GM12878 (cell line): ENCODE results near the gene TOMT. TPM values are rescaled to one million over a fixed set of nuclear protein-coding genes. Genes with fewer than 3 reads are reported as not detected.

Source experiments
- ATAC-seq: fragments of 200-7000 bp; cut with Tn5 transposase; 3 replicates; pipeline ENCODE4 v1.9.1; 2020; ENCODE audit warnings: mild to moderate bottlenecking, moderate library complexity
- BruUV-seq: library from RNA; stranded (reverse); fragments of 400-500 nt; replicated peaks from 2 replicates; lab custom pipeline; 2021; lab: Mats Ljungman, UMichigan
- CTCF ChIA-PET: fragments of 300-600 bp; sonication (Branson Sonifier 250); formaldehyde crosslinking; extraction: SDS; loops from one replicate; lab custom pipeline; 2021; ENCODE audit warnings: inconsistent platforms; lab: Yijun Ruan, JAX
- POLR2A ChIA-PET: fragments of 350-600 bp; formaldehyde crosslinking; extraction: SDS; loops from one replicate; lab custom pipeline; 2021; ENCODE audit warnings: inconsistent platforms; lab: Charles Lee
- RAD21 ChIA-PET: fragments of 300-600 bp; sonication (Branson Sonifier 250); formaldehyde crosslinking; loops from one replicate; lab custom pipeline; 2023; ENCODE audit warnings: antibody characterized with exemption; ENCODE audit not compliant: unreplicated experiment; lab: Charles Lee
- SMC1A ChIA-PET: fragments of 300-600 bp; sonication (Branson Sonifier 250); formaldehyde crosslinking; loops from one replicate; lab custom pipeline; 2023; ENCODE audit not compliant: unreplicated experiment, uncharacterized antibody; lab: Charles Lee
- DNase-seq: peaks from one replicate; pipeline ENCODE4 v3.0.0-alpha.2; 2011; ENCODE audit warnings: low read depth, low spot score
- FAIRE-seq: peaks from 3 replicates; lab custom pipeline; 2011; peaks lifted over from hg19 to GRCh38; lab: Jason Lieb, UNC
- H2AFZ ChIP-seq: 2 replicates; pipeline ENCODE4 v1.6.0; 2011; ENCODE audit warnings: low read depth, low read length, control low read depth; ENCODE audit not compliant: control insufficient read depth
- H3K27ac ChIP-seq: 2 replicates; pipeline ENCODE4 v1.5.1; 2011; ENCODE audit warnings: control low read depth; ENCODE audit not compliant: control insufficient read depth, insufficient read depth
- H3K27me3 ChIP-seq, 2 experiments: replicated peaks in 1 of 2; 2 replicates each; pipeline versions ENCODE4 v1.6.0 to v1.6.1; 2011; ENCODE audit warnings: low read length in 1 of 2; ENCODE audit not compliant: control insufficient read depth in 2 of 2, insufficient read depth in 2 of 2
- H3K36me3 ChIP-seq, 2 experiments: 2 replicates each; pipeline ENCODE4 v1.5.1; 2011; ENCODE audit warnings: low read length in 1 of 2; ENCODE audit not compliant: control insufficient read depth in 2 of 2, insufficient read depth in 2 of 2
- H3K4me1 ChIP-seq: 2 replicates; pipeline ENCODE4 v1.6.1; 2011; ENCODE audit warnings: mild to moderate bottlenecking, low read length, moderate library complexity, mixed read lengths; ENCODE audit not compliant: control insufficient read depth, insufficient read depth
- H3K4me2 ChIP-seq: 2 replicates; pipeline ENCODE4 v1.6.0; 2011; ENCODE audit warnings: control low read depth; ENCODE audit not compliant: control insufficient read depth, insufficient read depth
- H3K4me3 ChIP-seq: fragments of 200-600 bp; sonication (generic); 2 replicates; pipeline ENCODE4 v1.5.1; 2016
- H3K79me2 ChIP-seq: 2 replicates; pipeline ENCODE4 v1.6.0; 2011; ENCODE audit warnings: low read length; ENCODE audit not compliant: control insufficient read depth, insufficient read depth
- H3K9ac ChIP-seq: 2 replicates; pipeline ENCODE4 v1.8.0; 2011; ENCODE audit warnings: low read length, control low read depth, mixed read lengths; ENCODE audit not compliant: control insufficient read depth, insufficient read depth
- H3K9me3 ChIP-seq: replicated peaks from 3 replicates; pipeline ENCODE4 v1.5.1; 2011; ENCODE audit warnings: mild to moderate bottlenecking, low read length; ENCODE audit not compliant: control insufficient read depth, insufficient read depth
- H4K20me1 ChIP-seq: 2 replicates; pipeline ENCODE4 v1.6.0; 2011; ENCODE audit not compliant: control insufficient read depth, insufficient read depth
- ATF7 ChIP-seq: fragments of 450-650 bp; IDR thresholded peaks from 2 replicates; pipeline ENCODE4 v1.6.1; 2016; ENCODE audit warnings: low read depth, mild to moderate bottlenecking
- DPF2 ChIP-seq: fragments of 450-650 bp; IDR thresholded peaks from 2 replicates; pipeline ENCODE4 v1.6.1; 2017; ENCODE audit warnings: mild to moderate bottlenecking
- ESRRA ChIP-seq: IDR thresholded peaks from 2 replicates; pipeline ENCODE4 v1.6.1; 2012; ENCODE audit warnings: mild to moderate bottlenecking, low read length, improper control_type of control experiment
- HDAC6 ChIP-seq: fragments of 200-600 bp; sonication (generic); IDR thresholded peaks from one replicate; pipeline ENCODE4 v1.8.0; 2017; ENCODE audit warnings: antibody characterized with exemption; ENCODE audit not compliant: unreplicated experiment
- HDGF ChIP-seq: fragments of 450-650 bp; IDR thresholded peaks from 2 replicates; pipeline ENCODE4 v1.6.1; 2016; ENCODE audit warnings: antibody characterized with exemption
- KDM1A ChIP-seq: fragments of 200-600 bp; sonication (generic); IDR thresholded peaks from 2 replicates; pipeline ENCODE4 v1.6.1; 2016; ENCODE audit warnings: borderline replicate concordance
- RBBP5 ChIP-seq: fragments of 200-600 bp; sonication (generic); conservative IDR thresholded peaks from 2 replicates; pipeline ENCODE4 v1.6.1; 2016
- SMC3 ChIP-seq: IDR thresholded peaks from 2 replicates; pipeline ENCODE4 v1.6.1; 2011; ENCODE audit warnings: low read length, improper control_type of control experiment, borderline replicate concordance
- SRF ChIP-seq, 2 experiments: IDR thresholded peaks; 2 replicates each; pipeline ENCODE4 v1.6.1; 2011; ENCODE audit warnings: low read depth in 2 of 2, low read length in 2 of 2, mild to moderate bottlenecking in 1 of 2, moderate library complexity in 1 of 2
- STAT3 ChIP-seq: IDR thresholded peaks from 2 replicates; pipeline ENCODE4 v1.6.1; 2011; ENCODE audit warnings: low read depth, low read length, improper control_type of control experiment
- TAF1 ChIP-seq: IDR thresholded peaks from 2 replicates; pipeline ENCODE4 v1.6.1; 2011; ENCODE audit warnings: mild to moderate bottlenecking, low read depth, low read length, borderline replicate concordance
- YY1 ChIP-seq: IDR thresholded peaks from 2 replicates; pipeline ENCODE4 v1.6.1; 2011; ENCODE audit warnings: low read depth, mild to moderate bottlenecking, low read length
- WGBS: methylation state at CpG from one replicate; pipeline ENCODE4 v1.1.6; 2016; ENCODE audit warnings: low lambda C conversion rate; ENCODE audit not compliant: insufficient replicate concordance, insufficient coverage; ENCODE audit errors: missing lambda C conversion rate; 5-methylcytosine and 5-hydroxymethylcytosine counted together
- in situ Hi-C: fragments of 300-500 bp; cut with MboI; formaldehyde crosslinking; loops from 9 replicates; pipeline ENCODE4 v1.14.3; 2018; ENCODE audit warnings: mixed read lengths
- intact Hi-C: fragments of 100-400 bp; cut with micrococcal nuclease; formaldehyde crosslinking; loops from one replicate; pipeline ENCODE4 v1.14.2; 2022; ENCODE audit not compliant: unreplicated experiment
- polyA plus RNA-seq, 11 experiments: library from polyadenylated mRNA; depleted of rRNA in 4 of 11; unstranded in 6 of 11; stranded (reverse) in 5 of 11; fragments of >200 nt; fragmentation: Nextera tagmentation in 4 of 11; fragmentation: Illumina TruSeq in 1 of 11; extraction: Ambion mirVana in 4 of 11; extraction: Trizol in 1 of 11; gene quantifications; 1 replicate in 1 of 11; 2 replicates in 10 of 11; pipeline versions ENCODE4 v1.2.1 to v1.2.3, GENCODE V29; 2011 to 2016; ENCODE audit warnings: inconsistent platforms in 2 of 11, missing spikeins in 2 of 11, low read depth in 1 of 11
- total RNA-seq, 4 experiments: library from RNA; depleted of rRNA in 3 of 4; stranded (reverse); fragments of >200 nt in 3 of 4; fragmentation: Illumina TruSeq in 1 of 4; extraction: Trizol in 1 of 4; gene quantifications; 2 replicates each; pipeline versions ENCODE4 v1.2.1 to v1.2.3, GENCODE V29; 2013 to 2021
- TF ChIP-seq, protein P1 (sequence below): IDR thresholded peaks from 2 replicates; pipeline ENCODE4 v1.6.1; 2012; ENCODE audit warnings: low read depth, low read length, improper control_type of control experiment
- TF ChIP-seq, protein P2 (sequence below): fragments of 450-650 bp; formaldehyde crosslinking; IDR thresholded peaks from 2 replicates; pipeline ENCODE4 v1.4.0; 2022; ENCODE audit warnings: mild to moderate bottlenecking, moderate library complexity
- TF ChIP-seq, protein P3 (sequence below): IDR thresholded peaks from 2 replicates; pipeline ENCODE4 v1.6.1; 2011; ENCODE audit warnings: mild to moderate bottlenecking, low read depth, low read length, moderate library complexity; ENCODE audit not compliant: insufficient replicate concordance
- TF ChIP-seq, protein P4 (sequence below): IDR thresholded peaks from 2 replicates; pipeline ENCODE4 v1.6.1; 2011; ENCODE audit warnings: low read depth, low read length, improper control_type of control experiment, borderline replicate concordance

Gene TOMT
- total and polyA plus RNA-seq, 10 of the 15 experiments (the other 5 are each of a cell fraction or from before 2014, with no cell fraction given), result not detected

DNA sequence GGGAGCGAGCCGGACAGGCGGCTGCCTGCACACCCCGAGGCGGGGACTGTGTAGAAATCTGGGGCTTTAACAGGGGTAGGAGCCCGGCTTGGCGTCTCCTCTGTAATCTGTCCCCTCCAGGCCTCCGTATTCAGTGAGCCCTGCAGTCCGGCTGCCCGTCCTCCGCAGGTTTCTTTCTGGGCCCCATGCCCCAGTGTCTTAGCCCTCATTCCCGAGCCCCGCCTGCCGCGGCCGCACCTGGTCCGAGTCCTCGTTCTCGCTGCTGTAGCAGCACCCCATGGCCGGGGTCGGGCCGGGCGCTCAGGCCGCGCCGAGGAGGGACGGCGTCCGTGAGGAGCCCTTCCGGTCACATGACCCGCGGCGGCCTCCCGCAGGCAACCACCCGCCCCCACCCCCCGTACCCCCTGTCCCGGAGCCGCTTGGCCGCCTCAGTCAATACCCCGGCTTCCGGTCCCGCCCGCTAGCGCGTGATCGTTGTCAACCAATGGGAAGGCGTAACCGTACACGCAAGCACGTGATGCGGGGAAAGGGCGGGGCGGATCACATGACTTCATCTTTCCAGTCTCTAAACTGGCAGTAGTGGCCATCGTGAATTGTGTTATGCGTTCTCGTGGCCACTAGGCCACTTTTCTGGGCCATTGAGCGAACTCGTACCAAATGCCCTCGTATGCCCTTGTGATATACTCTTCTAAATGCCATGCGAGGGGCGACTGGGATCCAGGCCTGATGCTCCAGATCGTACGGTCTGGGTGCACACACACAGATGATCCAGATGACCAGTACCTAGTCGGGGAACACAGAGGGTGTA, 2.6 kb upstream of the TOMT start, which contains the start of gene LAMTOR1:
Gene LAMTOR1, minus strand, starts transcription at position 352 of the 808 bp plus-strand sequence. Its CDS starts 73 bp downstream, at position 279.
- H3K4me3 ChIP-seq, result peak within 1 kb of the TSS; percentile 94
- SMC1A ChIA-PET, result interaction anchor here (1.1 to 14.0 kb wide), 5 partner anchors 8 to 328 kb away, joined by 3 to 245 read pairs (median 11); no protein-coding TSS in a partner anchor
- FAIRE-seq, result peak; percentile 86
- peak within 1 kb of the TSS; percentile 73 for H2AFZ ChIP-seq
- POLR2A ChIA-PET, result interaction anchor here (0.6 to 2.4 kb wide), 4 partner anchors 8 to 67 kb away, joined by 3 to 13 read pairs (median 4); partner anchors contain the start of gene ANAPC15
- DNase-seq, result peak; percentile 97
- H3K79me2 ChIP-seq, result peaks cover 44% of the 10 kb centered on the region
- CTCF ChIA-PET, result interaction anchor here (1.9 to 14.0 kb wide), 4 partner anchors 13 to 327 kb away, joined by 5 to 416 read pairs (median 24); no protein-coding TSS in a partner anchor
- no peaks in the 10 kb centered on the region for H3K9me3 ChIP-seq
- no peaks in the 10 kb centered on the region for H3K27me3 ChIP-seq
- intact Hi-C loops, result loop anchor here (1.0 kb wide), 1 partner anchor 23 kb away; the partner anchor contains the start of genes LRRC51 and NUMA1
- RAD21 ChIA-PET, result no interaction called here
- BruUV-seq, result no TSS peak
- peak; percentile 97 for ATAC-seq
- H3K36me3 ChIP-seq, result peaks cover 8 to 9% of the 10 kb centered on the region in 2 experiments; a peak in 3 of 4 replicates
- H3K4me2 ChIP-seq, result peak within 1 kb of the TSS; percentile 96
- peaks cover 21% of the 10 kb centered on the region for H3K4me1 ChIP-seq
- H3K27ac ChIP-seq, result peak within 1 kb of the TSS; percentile 90
- 6% methylated on average over 48 of the region's 64 CpGs for WGBS
- peak within 1 kb of the TSS; percentile 99 for H3K9ac ChIP-seq
- H4K20me1 ChIP-seq, result no peaks in the 10 kb centered on the region
- in situ Hi-C loops, result no loop called here
- no peak for TF ChIP-seq SMC3
- no peak for TF ChIP-seq ESRRA
- TF ChIP-seq, protein P1, sequence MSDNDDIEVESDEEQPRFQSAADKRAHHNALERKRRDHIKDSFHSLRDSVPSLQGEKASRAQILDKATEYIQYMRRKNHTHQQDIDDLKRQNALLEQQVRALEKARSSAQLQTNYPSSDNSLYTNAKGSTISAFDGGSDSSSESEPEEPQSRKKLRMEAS, result peak; percentile 71
- TF ChIP-seq SRF (IDR thresholded peaks at IDR 0.05; ENCODE audit: low read depth in 2 of 2, low read length in 2 of 2), result no peak
- no peak for TF ChIP-seq HDAC6
- TF ChIP-seq STAT3, result no peak
- peak; percentile 66; the same call in 1 of the 2 replicates for TF ChIP-seq TAF1
- no peak; the same call in 1 of the 2 replicates for TF ChIP-seq RBBP5
- TF ChIP-seq, protein P2, sequence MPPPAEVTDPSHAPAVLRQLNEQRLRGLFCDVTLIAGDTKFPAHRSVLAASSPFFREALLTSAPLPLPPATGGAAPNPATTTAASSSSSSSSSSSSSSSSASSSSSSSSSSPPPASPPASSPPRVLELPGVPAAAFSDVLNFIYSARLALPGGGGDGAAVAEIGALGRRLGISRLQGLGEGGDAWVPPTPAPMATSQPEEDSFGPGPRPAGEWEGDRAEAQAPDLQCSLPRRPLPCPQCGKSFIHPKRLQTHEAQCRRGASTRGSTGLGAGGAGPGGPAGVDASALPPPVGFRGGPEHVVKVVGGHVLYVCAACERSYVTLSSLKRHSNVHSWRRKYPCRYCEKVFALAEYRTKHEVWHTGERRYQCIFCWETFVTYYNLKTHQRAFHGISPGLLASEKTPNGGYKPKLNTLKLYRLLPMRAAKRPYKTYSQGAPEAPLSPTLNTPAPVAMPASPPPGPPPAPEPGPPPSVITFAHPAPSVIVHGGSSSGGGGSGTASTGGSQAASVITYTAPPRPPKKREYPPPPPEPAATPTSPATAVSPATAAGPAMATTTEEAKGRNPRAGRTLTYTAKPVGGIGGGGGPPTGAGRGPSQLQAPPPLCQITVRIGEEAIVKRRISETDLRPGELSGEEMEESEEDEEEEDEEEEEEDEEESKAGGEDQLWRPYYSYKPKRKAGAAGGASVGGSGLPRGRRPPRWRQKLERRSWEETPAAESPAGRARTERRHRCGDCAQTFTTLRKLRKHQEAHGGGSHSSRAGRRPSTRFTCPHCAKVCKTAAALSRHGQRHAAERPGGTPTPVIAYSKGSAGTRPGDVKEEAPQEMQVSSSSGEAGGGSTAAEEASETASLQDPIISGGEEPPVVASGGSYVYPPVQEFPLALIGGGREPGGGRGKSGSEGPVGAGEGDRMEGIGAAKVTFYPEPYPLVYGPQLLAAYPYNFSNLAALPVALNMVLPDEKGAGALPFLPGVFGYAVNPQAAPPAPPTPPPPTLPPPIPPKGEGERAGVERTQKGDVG, result no peak
- peak; percentile 70; the same call in 1 of the 2 replicates for TF ChIP-seq YY1
- peak; percentile 65 for TF ChIP-seq ATF7
- peak; percentile 45; the same call in 1 of the 2 replicates for TF ChIP-seq DPF2
- no peak for TF ChIP-seq KDM1A
- TF ChIP-seq HDGF, result no peak
- TF ChIP-seq, protein P3, sequence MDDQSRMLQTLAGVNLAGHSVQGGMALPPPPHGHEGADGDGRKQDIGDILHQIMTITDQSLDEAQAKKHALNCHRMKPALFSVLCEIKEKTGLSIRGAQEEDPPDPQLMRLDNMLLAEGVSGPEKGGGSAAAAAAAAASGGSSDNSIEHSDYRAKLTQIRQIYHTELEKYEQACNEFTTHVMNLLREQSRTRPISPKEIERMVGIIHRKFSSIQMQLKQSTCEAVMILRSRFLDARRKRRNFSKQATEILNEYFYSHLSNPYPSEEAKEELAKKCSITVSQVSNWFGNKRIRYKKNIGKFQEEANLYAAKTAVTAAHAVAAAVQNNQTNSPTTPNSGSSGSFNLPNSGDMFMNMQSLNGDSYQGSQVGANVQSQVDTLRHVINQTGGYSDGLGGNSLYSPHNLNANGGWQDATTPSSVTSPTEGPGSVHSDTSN, result no peak
- TF ChIP-seq, protein P4, sequence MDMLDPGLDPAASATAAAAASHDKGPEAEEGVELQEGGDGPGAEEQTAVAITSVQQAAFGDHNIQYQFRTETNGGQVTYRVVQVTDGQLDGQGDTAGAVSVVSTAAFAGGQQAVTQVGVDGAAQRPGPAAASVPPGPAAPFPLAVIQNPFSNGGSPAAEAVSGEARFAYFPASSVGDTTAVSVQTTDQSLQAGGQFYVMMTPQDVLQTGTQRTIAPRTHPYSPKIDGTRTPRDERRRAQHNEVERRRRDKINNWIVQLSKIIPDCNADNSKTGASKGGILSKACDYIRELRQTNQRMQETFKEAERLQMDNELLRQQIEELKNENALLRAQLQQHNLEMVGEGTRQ, result peak; percentile 98
